ENCODE measurements around the gene PLCG2.
"Not testable (repeated sequence)": the region's sequence is repeated elsewhere in the genome, so short reads cannot be mapped to it uniquely, and the experiment has no call there.

PLCG2 gene

DNA sequence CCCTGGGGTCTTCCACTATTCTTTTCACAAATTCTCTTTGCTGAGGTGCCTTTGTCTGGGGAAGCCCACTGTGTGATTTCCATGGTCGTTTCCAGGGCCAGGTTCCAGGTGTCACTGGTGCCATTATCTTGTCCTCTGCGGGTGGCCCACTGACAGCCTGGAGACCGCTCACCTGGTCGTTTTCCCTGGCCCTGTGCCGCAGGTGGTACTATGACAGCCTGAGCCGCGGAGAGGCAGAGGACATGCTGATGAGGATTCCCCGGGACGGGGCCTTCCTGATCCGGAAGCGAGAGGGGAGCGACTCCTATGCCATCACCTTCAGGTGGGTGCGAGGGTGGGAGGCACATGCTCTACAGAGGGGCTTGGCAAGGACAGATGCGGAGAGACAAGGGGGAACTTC lies 133.3 kb downstream of the PLCG2 start:
- no peak for DNase-seq (ENCODE audit: low spot score)

DNA sequence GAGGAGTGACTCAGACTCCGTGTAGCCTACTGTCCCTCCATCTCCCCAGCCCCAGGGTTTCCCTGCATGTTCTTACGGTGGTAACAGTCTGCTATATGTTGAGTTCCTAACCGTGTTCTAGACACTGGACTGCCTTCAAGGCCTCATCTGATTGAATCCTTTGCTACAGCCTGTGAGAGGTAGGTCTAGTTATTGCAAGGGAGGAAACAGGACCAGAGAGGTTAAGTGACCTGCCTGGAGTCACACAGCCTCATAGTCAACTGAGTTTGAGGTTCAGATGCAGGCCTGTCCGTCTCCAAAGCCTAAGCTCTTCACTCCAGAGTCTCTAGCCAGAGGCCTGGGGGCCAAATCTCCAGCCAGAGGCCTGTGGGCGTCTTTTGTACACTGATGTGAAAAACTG lies 134.1 kb downstream of the PLCG2 start:
- DNase-seq (ENCODE audit: low spot score), result no peak

DNA sequence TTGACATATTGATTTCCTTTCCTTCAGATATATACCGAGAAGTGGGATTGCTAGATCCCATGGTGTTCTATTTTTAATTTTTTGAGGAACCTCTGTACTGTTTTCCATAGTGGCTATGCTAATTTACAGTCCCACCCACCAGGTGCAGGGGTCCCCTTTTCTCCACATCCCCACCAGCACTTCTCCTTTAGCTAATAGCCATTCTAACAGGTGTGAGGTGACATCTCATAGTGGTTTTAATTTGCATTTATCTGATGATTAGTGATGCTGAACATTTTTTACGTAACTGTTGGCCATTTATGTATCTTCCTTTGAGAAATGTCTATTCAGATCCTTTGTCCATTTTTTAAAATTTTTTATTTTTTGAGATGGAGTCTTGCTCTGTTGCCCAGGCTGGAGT lies 138.3 kb downstream of the PLCG2 start:
- DNase-seq (ENCODE audit: low spot score), result no peak

DNA sequence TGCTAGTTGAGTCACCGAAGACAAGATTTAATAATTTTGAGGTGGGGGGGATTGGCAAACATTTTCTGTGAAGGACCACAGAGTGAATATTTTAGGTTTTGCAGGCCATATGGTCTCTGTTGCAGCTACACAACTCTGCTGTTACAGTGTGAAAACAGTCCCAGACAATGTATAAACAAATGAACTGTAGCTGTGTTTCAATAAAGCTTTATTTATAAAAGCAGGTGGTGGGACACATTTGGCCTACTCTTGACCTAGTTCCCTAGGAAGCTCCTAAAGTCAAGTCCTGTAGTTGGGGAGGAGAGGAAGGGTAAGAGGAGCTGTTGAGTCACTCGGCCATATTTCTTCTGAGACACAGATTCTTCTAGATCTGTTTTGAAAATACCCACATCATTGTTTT lies 139.8 kb downstream of the PLCG2 start:
- DNase-seq (ENCODE audit: low spot score), result no peak

DNA sequence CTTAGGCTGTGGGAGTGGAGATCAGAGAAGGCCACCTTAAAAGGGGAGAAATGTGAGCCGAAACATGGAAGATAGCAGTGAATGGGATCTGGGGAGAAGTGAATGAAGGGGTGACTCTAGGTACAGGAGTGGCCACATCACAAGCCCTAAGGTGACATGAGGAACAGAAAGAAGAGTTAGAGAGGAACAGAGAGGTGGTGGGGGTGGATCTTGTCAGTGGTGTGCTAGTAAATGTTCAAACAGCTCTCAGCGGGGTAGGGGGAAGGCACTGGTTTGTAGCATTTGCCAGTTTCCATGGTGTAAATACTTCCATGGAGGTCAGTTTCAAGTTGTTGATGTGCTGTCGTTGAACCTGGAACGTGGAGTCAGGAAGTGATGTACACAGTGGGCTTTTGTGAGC lies 141.4 kb downstream of the PLCG2 start:
- DNase-seq (ENCODE audit: low spot score), result no peak

DNA sequence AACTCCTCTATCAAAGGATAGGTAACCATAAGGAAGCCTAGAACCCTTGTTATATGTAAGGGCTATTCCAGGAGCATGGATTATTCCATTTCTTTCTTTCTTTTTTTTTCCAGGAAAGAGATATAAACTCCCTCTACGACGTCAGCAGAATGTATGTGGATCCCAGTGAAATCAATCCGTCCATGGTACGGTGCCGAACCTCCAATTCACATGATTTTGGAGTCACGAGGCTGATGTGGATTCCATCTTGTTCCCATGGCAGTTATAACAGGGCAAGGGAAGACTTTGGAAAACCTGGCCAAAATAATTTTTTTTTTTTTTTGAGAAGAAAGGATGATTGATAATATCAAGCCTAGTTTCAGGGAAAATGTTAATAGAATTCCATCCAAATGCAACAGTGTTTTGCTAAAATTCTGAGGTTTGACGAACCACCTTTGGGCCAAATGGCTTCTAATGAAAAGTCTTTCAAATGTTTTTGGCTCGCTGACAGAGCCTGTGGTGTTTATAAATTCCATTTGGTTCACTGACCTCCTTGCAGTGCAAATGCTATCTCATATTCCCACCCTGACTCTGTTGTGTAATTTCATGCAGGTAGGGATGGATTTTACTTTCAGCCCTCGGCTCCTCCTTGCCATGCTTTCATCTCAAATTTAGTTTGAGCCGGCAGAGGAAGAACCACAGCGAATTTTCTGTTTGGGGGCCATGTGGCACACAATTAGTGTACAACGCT lies 142.2 kb downstream of the PLCG2 start:
- DNase-seq (ENCODE audit: low spot score), result no peak

DNA sequence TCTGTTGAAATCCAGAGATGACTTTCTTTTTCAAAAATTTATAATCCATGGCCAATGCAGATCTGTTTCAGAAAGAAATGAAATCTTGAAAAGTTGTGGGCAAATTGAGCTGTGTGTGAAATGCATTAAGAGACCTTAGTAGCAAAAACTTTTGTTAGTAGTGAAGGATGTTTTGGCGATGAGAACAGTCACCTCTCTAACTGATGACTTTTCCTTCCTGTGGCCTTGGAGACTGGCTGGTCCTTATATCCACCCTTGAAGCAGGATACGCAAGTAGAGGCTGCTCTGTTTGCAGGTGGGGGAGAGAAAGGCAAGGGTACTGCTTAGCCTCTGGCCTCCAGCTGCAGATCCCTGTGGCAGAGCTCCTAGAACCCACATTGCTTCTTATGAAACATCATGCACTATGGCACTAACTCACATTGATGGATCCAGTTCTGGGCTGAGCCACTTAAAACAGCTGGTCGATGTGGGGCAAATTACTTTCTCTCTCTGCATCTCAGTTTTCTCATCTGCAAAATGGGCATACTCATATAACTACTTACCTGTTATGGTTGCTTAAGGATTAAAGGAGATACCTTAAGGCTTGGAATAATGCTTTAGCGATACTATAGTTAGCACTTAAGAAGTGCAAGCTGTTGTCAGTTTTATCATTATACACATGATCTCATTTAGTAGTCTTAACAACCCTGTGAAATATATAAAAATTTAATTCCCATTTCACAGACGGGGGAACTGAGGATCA lies 142.9 kb downstream of the PLCG2 start:
- DNase-seq (ENCODE audit: low spot score), result no peak

DNA sequence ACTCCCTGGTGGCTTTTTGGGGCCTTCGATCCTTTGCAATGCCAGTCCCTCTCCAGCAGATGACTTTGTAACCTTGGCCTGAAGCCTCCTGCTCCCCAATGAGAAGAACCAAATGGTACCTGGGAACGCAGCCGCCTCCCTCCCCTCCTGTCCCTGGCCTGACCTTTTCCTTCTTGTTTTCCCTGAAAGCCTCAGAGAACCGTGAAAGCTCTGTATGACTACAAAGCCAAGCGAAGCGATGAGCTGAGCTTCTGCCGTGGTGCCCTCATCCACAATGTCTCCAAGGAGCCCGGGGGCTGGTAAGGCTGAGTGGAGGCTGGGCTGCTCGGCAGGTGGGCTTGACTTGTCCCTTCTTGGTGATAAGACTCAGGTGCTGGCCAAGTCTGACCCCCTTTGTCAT lies 144.2 kb downstream of the PLCG2 start:
- no peak for DNase-seq (ENCODE audit: low spot score)

DNA sequence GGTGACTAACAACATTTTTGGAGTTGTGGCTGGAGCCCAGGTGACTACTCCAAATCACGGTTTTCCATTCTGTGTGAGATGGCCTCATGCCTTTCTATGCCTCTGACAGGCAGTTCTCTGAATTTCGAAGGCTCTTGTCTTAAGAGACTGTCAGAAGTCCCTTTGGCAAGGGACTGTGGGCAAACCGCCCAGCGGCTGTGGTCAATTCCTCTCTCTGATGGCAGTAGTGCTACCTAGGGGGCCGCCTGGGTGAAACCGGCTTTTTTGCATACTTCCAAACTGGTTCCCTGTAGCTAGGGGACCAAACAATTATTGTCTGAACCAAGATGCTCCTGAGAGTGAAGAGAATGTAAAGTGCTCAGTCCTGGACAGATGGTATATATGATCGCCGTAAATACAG lies 145.9 kb downstream of the PLCG2 start:
- no peak for DNase-seq (ENCODE audit: low spot score)

DNA sequence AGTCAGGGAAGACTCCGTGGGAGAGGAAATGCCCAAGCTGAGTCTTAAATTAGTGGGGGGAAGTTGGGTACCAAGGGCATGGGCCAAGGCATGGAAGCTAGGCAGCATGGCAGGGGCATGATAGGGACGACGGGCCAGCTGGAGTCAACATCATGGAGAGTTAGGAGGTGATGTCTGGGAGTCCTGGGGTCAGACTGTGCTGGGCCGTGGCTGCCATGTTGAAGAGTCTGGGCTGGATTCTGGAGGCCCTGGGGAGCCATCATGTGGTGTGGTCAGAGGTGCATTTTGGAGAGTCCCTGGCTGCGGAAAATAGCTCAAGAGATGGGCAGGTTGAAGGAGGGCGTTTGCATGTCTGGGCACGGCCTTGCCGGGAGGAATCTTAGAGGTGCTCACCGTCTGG lies 146.9 kb downstream of the PLCG2 start:
- no peak for DNase-seq (ENCODE audit: low spot score)

DNA sequence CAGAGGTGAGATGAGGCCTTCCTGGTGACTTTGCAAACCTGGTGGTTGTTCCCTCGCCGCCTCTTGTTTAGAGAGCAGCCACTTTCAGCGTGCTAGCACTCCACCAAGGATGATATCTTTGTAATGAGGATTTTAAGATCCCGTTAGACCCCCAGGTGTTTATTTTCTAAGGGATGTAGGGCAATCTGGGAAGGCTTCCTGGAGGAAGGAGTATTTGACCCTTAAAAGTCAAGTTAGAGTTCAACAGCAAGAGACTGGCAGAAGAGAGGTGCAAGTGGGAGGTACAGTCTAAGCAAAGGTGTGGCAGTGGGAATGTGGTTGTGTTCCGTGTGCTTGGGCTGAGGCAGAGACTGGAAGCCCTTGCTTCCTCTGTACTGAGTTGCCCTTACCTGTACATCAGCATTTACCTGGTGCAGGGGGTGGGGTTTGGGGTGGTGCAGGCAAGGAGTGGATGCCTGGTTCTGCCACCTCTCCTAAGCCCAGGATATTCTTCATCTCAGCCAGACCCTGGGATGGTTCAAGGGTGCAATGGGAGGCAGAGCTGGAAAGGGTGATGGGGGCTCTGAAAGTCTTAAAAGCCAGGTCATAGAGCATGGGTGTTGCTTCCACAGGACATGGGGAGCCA lies 148.6 kb downstream of the PLCG2 start:
- DNase-seq (ENCODE audit: low spot score), result no peak

DNA sequence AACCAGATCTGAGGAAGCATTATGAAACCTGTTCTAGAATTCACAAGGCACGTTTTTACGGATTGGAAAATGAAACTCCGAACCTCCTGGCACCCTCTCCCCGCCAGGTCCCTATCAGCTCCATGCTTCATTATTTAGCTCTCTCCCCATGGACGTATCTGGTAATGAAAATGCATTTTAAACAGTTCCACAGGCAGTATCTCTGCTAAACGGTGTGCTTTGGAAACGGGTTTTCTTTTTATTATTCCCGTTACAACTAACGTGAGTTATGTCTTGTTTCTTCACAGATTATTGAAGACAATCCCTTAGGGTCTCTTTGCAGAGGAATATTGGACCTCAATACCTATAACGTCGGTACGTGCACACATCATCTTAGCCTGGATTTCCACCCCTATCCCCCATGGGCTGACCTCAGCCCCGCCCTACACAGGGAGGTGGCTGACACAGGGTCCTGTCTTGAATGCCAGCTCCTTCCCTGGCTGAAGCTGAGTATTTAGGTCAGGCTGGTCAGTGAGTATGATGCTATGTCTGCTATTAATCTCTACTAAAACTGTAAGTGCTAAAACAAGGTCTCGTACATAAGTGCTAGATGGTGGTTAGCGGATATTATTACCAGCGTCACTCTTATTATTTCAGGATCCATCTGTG lies 149.3 kb downstream of the PLCG2 start:
- DNase-seq (ENCODE audit: low spot score), result no peak

DNA sequence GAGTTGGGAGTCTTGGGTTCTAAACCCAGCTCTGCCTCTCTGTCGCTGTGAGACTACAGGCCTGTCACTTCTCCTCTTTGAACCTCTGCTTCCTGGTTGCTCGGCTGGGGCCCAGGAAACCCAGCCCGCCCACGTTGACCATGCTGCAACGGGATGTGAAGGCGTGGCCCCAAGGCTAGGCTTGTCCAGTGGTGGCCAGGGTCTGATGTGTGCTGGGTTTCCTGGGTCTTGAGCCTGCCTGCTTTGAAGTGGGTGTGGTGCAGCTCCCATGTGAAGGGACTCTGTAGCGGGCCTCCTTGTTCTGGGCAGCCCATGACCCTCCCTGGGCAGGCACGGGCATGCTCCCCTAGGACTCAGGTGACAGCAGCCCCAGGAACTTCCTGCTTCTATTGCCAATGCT lies 149.9 kb downstream of the PLCG2 start:
- DNase-seq (ENCODE audit: low spot score), result no peak

DNA sequence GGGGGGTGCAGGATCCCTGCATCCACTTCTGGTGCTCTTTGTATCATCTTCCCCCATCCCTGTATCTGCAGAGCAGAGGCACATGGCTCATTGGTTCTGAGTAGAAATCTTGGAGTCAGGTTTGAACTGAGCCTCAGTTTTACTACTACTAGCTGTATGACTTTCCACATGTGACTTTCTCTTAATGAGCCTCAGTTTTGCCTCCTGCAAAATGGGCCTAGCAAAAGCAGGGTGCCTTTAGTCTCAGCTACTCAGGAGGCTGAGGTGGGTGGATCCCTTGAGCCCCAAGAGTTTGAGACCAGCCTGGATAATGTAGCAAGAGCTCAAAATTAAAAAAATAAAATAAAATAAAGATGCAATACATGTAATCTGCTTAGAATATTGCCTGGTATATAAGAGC lies 150.8 kb downstream of the PLCG2 start:
- DNase-seq (ENCODE audit: low spot score), result no peak

DNA sequence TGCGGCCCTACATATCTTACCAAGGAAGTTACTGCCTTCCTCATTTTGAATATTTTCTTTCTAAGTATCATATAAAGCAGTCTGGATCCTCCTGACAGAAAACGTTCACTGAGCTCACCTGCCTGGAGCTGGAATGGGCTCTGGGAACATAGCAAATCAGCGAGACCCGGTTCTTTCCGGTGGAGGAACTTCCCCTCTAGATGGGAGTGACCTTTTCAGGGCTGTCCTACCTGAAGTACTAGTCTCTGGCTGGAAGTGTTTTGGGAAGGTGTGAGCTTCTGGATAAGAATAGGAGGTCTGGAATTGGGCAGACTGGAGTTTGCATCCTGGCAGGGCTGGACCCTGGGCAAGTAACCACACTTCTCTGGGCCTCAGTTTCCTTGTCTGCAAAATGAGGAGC lies 152.8 kb downstream of the PLCG2 start:
- no peak for DNase-seq (ENCODE audit: low spot score)

DNA sequence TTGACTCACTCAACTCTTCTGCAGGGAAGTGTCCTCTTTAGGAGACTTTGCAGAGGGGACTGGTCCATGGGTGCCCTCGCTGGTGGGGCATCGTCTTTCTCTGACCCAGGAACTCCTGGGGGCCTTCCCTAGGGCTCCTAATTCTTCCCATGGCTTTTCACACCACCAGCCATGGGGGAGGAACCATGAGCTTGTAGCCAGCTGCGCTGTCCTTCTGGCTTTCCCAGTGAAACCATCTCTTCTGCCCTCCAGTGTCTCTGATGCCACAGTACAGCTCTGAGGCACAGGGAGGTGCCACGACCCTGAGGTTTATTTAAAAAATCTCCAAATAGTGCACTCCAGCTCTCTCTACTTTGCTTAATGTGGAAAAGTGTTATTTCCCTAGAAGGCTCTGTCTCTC lies 153.6 kb downstream of the PLCG2 start:
- DNase-seq (ENCODE audit: low spot score), result no peak

DNA sequence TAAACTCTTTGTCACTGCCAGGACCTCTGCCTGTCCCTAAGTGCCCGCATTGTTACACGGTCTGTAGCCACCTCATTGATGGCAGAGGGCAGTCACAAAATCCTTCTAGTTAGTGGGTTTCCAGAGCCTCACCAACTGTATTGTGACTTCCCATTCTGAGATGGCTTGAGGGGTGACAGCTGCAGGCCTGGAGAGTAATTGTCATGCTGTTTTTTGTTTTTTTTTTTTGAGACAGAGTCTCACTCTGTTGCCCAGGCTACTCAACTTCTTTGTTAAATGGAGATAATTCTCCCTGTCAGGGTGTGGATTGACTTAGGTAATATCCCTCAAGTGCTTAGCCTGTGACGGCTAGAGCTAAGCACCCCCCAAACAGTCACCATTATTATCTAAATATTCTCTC lies 154.3 kb downstream of the PLCG2 start:
- no peak for DNase-seq (ENCODE audit: low spot score)

DNA sequence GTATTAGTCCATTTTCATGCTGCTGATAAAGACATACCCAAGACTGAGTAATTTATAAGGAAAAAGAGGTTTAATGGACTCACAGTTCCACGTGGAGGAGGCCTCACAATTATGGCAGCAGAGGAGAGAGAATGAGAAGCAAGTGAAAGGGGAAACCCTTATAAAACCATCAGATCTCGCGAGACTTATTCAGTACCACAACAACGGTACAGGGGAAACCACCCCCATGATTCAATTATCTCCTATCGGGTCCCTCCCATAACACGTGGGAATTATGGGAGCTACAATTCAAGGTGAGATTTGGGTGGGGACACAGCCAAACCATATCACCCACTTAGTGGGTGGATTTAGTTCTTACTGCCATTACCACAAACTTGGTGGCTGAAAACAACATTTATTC lies 155.6 kb downstream of the PLCG2 start:
- DNase-seq (ENCODE audit: low spot score), result not testable (repeated sequence)

DNA sequence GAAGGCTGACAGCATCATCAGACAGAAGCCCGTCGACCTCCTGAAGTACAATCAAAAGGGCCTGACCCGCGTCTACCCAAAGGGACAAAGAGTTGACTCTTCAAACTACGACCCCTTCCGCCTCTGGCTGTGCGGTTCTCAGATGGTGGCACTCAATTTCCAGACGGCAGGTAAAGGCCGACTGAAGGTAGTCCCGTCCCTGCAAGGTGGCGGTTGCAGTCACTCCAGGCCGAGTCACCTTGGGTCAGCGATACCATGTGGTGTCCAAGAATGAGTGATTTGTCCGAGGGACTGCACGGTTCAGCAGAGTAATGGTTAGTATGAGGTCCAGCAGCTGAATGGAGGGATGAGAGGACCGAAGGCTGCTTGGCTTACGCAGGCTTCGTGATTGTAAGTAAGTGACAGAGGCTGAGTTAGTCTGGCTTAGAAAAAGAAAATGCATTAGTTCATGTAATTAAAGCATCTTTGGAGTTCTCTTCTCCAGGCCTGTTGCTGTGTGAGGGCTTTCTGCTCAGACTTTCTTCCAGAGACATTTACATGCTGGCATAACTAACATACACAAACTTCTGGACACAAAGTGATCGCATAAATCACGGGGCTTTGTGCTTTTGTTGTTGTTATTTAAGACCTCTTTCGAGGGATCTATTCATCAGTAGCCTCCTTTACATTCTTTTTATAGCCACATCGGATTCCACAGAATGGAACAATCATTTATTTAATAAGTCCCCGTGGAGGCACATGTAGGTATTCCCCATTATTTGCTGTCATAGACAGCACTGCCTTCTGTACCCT lies 157.3 kb downstream of the PLCG2 start:
- no peak for DNase-seq (ENCODE audit: low spot score)

DNA sequence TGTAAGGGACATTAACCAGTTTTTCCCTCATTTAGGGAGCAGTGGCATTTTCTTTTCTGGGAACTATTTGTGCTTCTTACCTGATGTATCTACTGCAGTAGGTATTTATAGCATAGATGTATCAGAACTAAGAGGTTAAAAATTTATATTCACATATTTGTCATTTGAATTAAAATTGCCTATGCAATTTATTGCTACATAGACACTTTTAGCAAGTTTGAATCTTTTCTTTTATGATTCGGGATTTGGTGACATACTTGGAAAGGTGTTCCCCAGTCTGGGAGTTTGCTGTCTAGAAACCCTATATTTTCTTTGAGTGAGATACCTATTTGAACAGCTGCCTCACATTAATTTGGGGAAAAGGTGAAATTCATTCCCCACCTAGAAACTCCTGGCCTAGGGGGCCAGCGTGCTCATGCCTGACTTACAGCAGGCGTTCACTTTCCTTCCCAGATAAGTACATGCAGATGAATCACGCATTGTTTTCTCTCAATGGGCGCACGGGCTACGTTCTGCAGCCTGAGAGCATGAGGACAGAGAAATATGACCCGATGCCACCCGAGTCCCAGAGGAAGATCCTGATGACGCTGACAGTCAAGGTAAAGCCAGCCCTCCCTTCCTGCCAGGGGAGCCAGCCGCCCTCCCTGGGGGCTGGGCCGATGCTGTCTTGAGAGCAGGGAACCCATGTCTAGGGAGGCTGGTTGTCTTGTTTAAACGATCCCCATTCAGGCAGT lies 158.4 kb downstream of the PLCG2 start:
- no peak for DNase-seq (ENCODE audit: low spot score)
